CD4-positive, alpha-beta T cell treated with Interleukin-15 for 4 hours (primary cell): ENCODE data around the gene ASPSCR1.

ENCODE experiments used
- DNase-seq: peaks from one replicate; pipeline ENCODE4 v3.0.0-alpha.2; 2020; ENCODE audit warnings: low spot score

ASPSCR1 gene

GRCh38 chr17:82012640-82013295, 35.3 kb downstream of the ASPSCR1 start:
- no peak for DNase-seq

- DNase-seq, result no peak
Measured at GRCh38 chr17:82013341-82013740, 35.9 kb downstream of the ASPSCR1 start.

GRCh38 chr17:82013772-82014321, 36.4 kb downstream of the ASPSCR1 start:
- no peak for DNase-seq

GRCh38 chr17:82014432-82014831, 37.0 kb downstream of the ASPSCR1 start:
- DNase-seq, result no peak

- no peak for DNase-seq
Measured at GRCh38 chr17:82014971-82015310, 37.5 kb downstream of the ASPSCR1 start.

- no peak for DNase-seq
Measured at GRCh38 chr17:82015311-82015971, 38.0 kb downstream of the ASPSCR1 start.

GRCh38 chr17:82016061-82016874, 38.8 kb downstream of the ASPSCR1 start:
- DNase-seq, result no peak

- DNase-seq, result no peak
Measured at GRCh38 chr17:82016875-82017459, 39.5 kb downstream of the ASPSCR1 start.

- no peak for DNase-seq
Measured at GRCh38 chr17:82017612-82018151, 40.3 kb downstream of the ASPSCR1 start.

GRCh38 chr17:82018152-82018988, 40.9 kb downstream of the ASPSCR1 start:
- no peak for DNase-seq

GRCh38 chr17:82018989-82019689, 41.7 kb downstream of the ASPSCR1 start:
- DNase-seq, result no peak

- DNase-seq, result peak; percentile 55
Measured at GRCh38 chr17:82019690-82020571, 42.5 kb downstream of the ASPSCR1 start.

GRCh38 chr17:82020572-82021106, 43.2 kb downstream of the ASPSCR1 start:
- DNase-seq, result no peak

GRCh38 chr17:82021107-82021899, 43.9 kb downstream of the ASPSCR1 start:
- DNase-seq, result peak; percentile 53

GRCh38 chr17:82021900-82022309, 44.5 kb downstream of the ASPSCR1 start:
- no peak for DNase-seq

- DNase-seq, result no peak
Measured at GRCh38 chr17:82022310-82022980, 45.0 kb downstream of the ASPSCR1 start, which contains the start of gene CENPX. Gene CENPX (minus strand): TSS chr17:82022878. CDS start chr17:82022861, 17 bp downstream.

GRCh38 chr17:82022981-82023446, 45.6 kb downstream of the ASPSCR1 start, which contains the start of gene LRRC45:
Gene LRRC45 (plus strand): TSS chr17:82023305. CDS start chr17:82023644, 339 bp downstream.
- peak; percentile 100 for DNase-seq
